Endothelial cell (in vitro differentiated cells): ENCODE measurements around the gene PRRC2B. TPM values are rescaled to one million over a fixed set of nuclear protein-coding genes. Genes with fewer than 3 reads are reported as not detected.
A peak's percentile ranks its signal among the peaks of the same experiment; 100 is the strongest.

Source experiments
- DNase-seq: peaks from one replicate; pipeline ENCODE4 v3.0.0; 2021; ENCODE audit warnings: low spot score
- H3K27ac Mint-ChIP-seq: one replicate; pipeline ENCODE4 v1.8.0; 2021; ENCODE audit warnings: mixed read lengths, inconsistent platforms; ENCODE audit not compliant: unreplicated experiment
- H3K27me3 Mint-ChIP-seq: one replicate; pipeline ENCODE4 v1.8.0; 2021; ENCODE audit warnings: mild to moderate bottlenecking, moderate library complexity, mixed read lengths, inconsistent platforms; ENCODE audit not compliant: unreplicated experiment
- H3K36me3 Mint-ChIP-seq: one replicate; pipeline ENCODE4 v1.8.0; 2021; ENCODE audit warnings: mild to moderate bottlenecking, low read depth, mixed read lengths, inconsistent platforms; ENCODE audit not compliant: unreplicated experiment
- H3K4me1 Mint-ChIP-seq: one replicate; pipeline ENCODE4 v1.8.0; 2021; ENCODE audit warnings: mild to moderate bottlenecking, mixed read lengths, inconsistent platforms; ENCODE audit not compliant: unreplicated experiment
- H3K4me3 Mint-ChIP-seq: one replicate; pipeline ENCODE4 v1.8.0; 2021; ENCODE audit warnings: mild to moderate bottlenecking, mixed read lengths, inconsistent platforms; ENCODE audit not compliant: unreplicated experiment
- H3K9me3 Mint-ChIP-seq: one replicate; pipeline ENCODE4 v1.8.0; 2021; ENCODE audit warnings: mixed read lengths, inconsistent platforms; ENCODE audit not compliant: unreplicated experiment
- total RNA-seq: library from RNA; stranded (reverse); fragmentation: NEBNext Ultra II Directional; extraction: Animal tissue kit (Norgen Biotek cat#: 25700); gene quantifications from one replicate; pipeline ENCODE4 v1.2.1, GENCODE V29; 2021; ENCODE audit not compliant: unreplicated experiment
- TF ChIP-seq, protein P1 (sequence below): fragments of 200-600 bp; sonication (generic); IDR thresholded peaks from one replicate; pipeline ENCODE4 v1.5.0; 2021; ENCODE audit warnings: antibody characterized with exemption; ENCODE audit not compliant: unreplicated experiment

PRRC2B gene
- total RNA-seq, 1 donor from 2014 or later = 350 TPM

DNA sequence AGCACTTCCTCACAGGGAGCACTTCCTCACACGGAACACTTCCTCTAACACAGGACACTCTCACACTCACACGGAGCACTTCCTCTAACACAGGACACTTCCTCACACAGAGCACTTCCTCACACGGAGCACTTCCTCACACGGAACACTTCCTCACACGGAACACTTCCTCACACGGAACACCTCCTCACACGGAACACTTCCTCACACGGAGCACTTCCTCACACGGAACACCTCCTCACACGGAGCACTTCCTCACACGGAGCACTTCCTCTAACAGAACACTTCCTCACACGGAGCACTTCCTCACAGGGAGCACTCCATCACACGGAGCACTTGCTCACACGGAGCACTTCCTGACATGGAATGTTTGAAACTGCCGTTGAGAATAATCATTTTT, 122.2 kb downstream of the PRRC2B start:
- H3K4me3 Mint-ChIP-seq = no peak overlapping the region
- H3K27ac Mint-ChIP-seq = no peak overlapping the region
- no peaks in the 10 kb centered on the region for H3K4me1 Mint-ChIP-seq
- H3K36me3 Mint-ChIP-seq = peaks cover 65% of the 10 kb centered on the region
- no peaks in the 10 kb centered on the region for H3K9me3 Mint-ChIP-seq
- H3K27me3 Mint-ChIP-seq = peaks cover 12% of the 10 kb centered on the region
- no peak for DNase-seq
- TF ChIP-seq, protein P1, sequence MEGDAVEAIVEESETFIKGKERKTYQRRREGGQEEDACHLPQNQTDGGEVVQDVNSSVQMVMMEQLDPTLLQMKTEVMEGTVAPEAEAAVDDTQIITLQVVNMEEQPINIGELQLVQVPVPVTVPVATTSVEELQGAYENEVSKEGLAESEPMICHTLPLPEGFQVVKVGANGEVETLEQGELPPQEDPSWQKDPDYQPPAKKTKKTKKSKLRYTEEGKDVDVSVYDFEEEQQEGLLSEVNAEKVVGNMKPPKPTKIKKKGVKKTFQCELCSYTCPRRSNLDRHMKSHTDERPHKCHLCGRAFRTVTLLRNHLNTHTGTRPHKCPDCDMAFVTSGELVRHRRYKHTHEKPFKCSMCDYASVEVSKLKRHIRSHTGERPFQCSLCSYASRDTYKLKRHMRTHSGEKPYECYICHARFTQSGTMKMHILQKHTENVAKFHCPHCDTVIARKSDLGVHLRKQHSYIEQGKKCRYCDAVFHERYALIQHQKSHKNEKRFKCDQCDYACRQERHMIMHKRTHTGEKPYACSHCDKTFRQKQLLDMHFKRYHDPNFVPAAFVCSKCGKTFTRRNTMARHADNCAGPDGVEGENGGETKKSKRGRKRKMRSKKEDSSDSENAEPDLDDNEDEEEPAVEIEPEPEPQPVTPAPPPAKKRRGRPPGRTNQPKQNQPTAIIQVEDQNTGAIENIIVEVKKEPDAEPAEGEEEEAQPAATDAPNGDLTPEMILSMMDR = no peak

DNA sequence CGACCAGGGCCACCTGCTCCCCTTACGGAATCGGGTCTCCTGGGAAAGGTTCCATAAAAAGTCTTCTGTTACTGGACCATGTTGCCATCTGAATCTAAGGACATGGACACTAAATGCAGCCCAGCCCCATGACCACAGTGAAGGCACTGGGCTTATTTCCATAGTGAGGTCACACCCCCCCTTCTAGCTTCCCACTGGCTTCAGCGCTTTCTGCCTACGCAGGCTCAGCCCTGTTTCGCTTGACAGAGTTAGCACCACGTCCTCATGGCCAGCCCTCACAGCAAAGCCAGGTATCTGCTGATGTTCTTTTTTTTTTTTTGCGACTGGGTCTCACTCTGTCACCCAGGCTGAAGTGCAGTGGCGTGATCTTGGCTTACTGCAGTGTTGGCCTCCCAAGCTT, 123.0 kb downstream of the PRRC2B start:
- H3K4me3 Mint-ChIP-seq = no peak overlapping the region

DNA sequence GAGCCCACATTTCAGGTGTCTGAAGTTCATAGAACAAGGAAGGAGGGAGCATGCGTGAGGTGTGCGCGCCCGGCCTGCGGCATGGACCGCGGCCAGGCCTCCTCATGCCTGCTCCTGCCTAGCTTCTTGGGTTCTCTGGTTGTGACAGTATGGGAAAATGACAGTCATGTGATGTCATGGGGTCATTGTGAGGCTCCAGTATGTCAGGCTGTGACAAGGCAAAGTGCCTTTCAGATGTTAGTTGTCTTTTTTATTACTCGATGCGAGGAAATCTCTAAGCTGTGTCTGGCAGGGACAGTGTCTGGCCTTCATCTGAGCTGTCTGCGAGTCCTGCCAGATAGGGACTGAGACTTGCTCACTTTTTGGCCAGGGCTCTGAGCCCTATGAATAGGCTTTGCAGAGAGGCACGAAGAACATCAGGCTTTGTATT, 123.9 kb downstream of the PRRC2B start:
- no peaks in the 10 kb centered on the region for H3K4me1 Mint-ChIP-seq
- no peak overlapping the region for H3K4me3 Mint-ChIP-seq
- peaks cover 13% of the 10 kb centered on the region for H3K27me3 Mint-ChIP-seq
- H3K9me3 Mint-ChIP-seq = no peaks in the 10 kb centered on the region
- H3K36me3 Mint-ChIP-seq = peaks cover 54% of the 10 kb centered on the region
- H3K27ac Mint-ChIP-seq = no peak overlapping the region
- TF ChIP-seq, protein P1 = no peak
- DNase-seq = no peak

More for the DNA sequence above, 123.0 kb downstream of the PRRC2B start:
- Mint-ChIP-seq H3K27ac (no peak overlapping the region), H3K9me3 (no peaks in the 10 kb centered on the region), H3K27me3 (peaks cover 13% of the 10 kb centered on the region), H3K4me1 (no peaks in the 10 kb centered on the region), H3K36me3 (peaks cover 62% of the 10 kb centered on the region)
- TF ChIP-seq, protein P1 = no peak
- no peak for DNase-seq

DNA sequence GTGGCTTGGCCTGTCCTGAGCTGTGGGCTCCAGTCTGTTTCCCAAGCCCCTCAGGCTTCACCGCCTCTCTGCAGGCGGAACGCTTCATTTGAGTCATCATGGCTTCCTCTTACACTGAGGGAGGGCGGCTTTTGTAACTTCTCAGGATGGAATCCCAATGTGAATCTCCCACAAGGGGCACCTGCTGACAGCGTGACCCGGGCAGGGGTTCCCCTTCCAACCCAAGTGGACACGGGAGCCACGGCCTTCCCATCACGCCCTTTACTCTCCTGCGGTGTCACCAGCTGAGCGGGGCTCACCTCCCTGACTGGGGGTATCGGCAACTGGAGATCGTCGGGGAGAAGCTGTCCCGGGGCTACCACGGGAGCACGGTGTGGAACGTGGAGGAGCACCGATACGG, 124.7 kb downstream of the PRRC2B start:
- H3K4me1 Mint-ChIP-seq = no peaks in the 10 kb centered on the region
- H3K27ac Mint-ChIP-seq = no peak overlapping the region
- H3K36me3 Mint-ChIP-seq = peaks cover 50% of the 10 kb centered on the region
- DNase-seq = no peak
- TF ChIP-seq, protein P1 = no peak
- no peaks in the 10 kb centered on the region for H3K9me3 Mint-ChIP-seq
- peaks cover 13% of the 10 kb centered on the region for H3K27me3 Mint-ChIP-seq
- no peak overlapping the region for H3K4me3 Mint-ChIP-seq

DNA sequence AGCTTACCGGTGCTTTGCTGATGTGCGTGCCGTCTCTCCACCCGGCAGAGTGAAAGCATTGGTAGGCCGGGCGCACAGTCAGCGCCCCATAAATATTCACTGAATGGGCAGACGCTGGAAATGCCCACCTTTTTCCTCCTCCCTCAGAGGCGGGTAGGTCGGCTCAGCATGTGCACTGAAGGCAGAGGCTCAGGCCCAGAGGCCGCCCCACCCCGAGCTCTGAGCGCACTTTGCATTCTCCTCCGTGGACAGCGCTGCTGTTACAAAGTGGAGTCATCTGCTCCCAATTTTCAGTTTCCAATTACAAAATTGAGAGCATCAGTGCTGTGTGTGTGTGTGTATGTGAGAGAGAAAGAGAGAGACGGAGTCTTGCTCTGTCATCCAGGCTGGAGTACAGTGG, 126.6 kb downstream of the PRRC2B start:
- peaks cover 15% of the 10 kb centered on the region for H3K27me3 Mint-ChIP-seq
- TF ChIP-seq, protein P1 = no peak
- no peak overlapping the region for H3K27ac Mint-ChIP-seq
- H3K9me3 Mint-ChIP-seq = no peaks in the 10 kb centered on the region
- peak overlapping the region; percentile 59 for H3K4me3 Mint-ChIP-seq
- H3K4me1 Mint-ChIP-seq = no peaks in the 10 kb centered on the region
- no peak for DNase-seq
- peaks cover 48% of the 10 kb centered on the region for H3K36me3 Mint-ChIP-seq
